Suprapubic skin (tissue), 4 donors: ENCODE measurements around the gene PSMD14. TPM values are rescaled to one million over a fixed set of nuclear protein-coding genes. Genes with fewer than 3 reads are reported as not detected.

Source experiments
- DNase-seq, 2 donors: peaks; one replicate each; pipeline ENCODE4 v3.0.0-alpha.2; 2019; ENCODE audit warnings: low spot score in 2 of 2
- H3K27ac ChIP-seq: fragments of 200-600 bp; sonication (generic); one replicate; pipeline ENCODE4 v1.5.1; 2019
- H3K27me3 ChIP-seq: fragments of 200-600 bp; sonication (generic); one replicate; pipeline ENCODE4 v1.5.1; 2019
- H3K36me3 ChIP-seq: fragments of 200-600 bp; sonication (generic); one replicate; pipeline ENCODE4 v1.5.1; 2019
- H3K4me1 ChIP-seq: fragments of 200-600 bp; sonication (generic); one replicate; pipeline ENCODE4 v1.5.1; 2019
- H3K4me3 ChIP-seq: fragments of 200-600 bp; sonication (generic); one replicate; pipeline ENCODE4 v1.5.1; 2019; ENCODE audit warnings: mild to moderate bottlenecking
- H3K9me3 ChIP-seq: fragments of 200-600 bp; sonication (generic); one replicate; pipeline ENCODE4 v1.5.1; 2019
- EP300 ChIP-seq: sonication (generic); formaldehyde crosslinking; IDR thresholded peaks from one replicate; pipeline ENCODE4 v1.6.1; 2017; ENCODE audit warnings: antibody characterized with exemption
- POLR2A ChIP-seq, 2 donors: fragments of 450-650 bp; IDR thresholded peaks; one replicate each; pipeline ENCODE4 v1.6.1; 2017; ENCODE audit warnings: antibody characterized with exemption in 2 of 2, mild to moderate bottlenecking in 2 of 2, moderate library complexity in 2 of 2
- POLR2AphosphoS5 ChIP-seq, 3 donors: sonication (generic); formaldehyde crosslinking; IDR thresholded peaks; one replicate each; pipeline ENCODE4 v1.6.1; 2017; ENCODE audit warnings: antibody characterized with exemption in 3 of 3
- WGBS: methylation state at CpG from one replicate; pipeline ENCODE4 v1.1.5; 2018; 5-methylcytosine and 5-hydroxymethylcytosine counted together
- total RNA-seq, 4 donors: library from RNA; depleted of rRNA; stranded (reverse); fragments of >200 nt; gene quantifications; one replicate each; pipeline ENCODE4 v1.1.0, GENCODE V29; 2016
- TF ChIP-seq, protein P1 (sequence below), 2 donors: fragments of 200-600 bp in 1 of 2; fragments of 450-650 bp in 1 of 2; sonication (generic) in 1 of 2; IDR thresholded peaks; one replicate each; pipeline ENCODE4 v1.5.1; 2016 to 2019; ENCODE audit warnings: antibody characterized with exemption in 2 of 2, mild to moderate bottlenecking in 1 of 2, moderate library complexity in 1 of 2

Gene PSMD14
- total RNA-seq, 4 donors from 2014 or later, result 21.1 to 51.0 (median 50.1) TPM

- Histone ChIP-seq H3K4me1 (peaks cover 60% of the 10 kb centered on the region), H3K4me3 (peak overlapping the region; percentile 22), H3K9me3 (no peaks in the 10 kb centered on the region), H3K36me3 (no peaks in the 10 kb centered on the region), H3K27me3 (peaks cover 100% of the 10 kb centered on the region), H3K27ac (no peak overlapping the region)
- WGBS, result 11% methylated on average over 15 of the region's 49 CpGs
- no peak for DNase-seq
- TF ChIP-seq POLR2AphosphoS5 (IDR thresholded peaks at IDR 0.05) (no peak), EP300 (no peak), POLR2A (IDR thresholded peaks at IDR 0.05) (no peak)
- TF ChIP-seq, protein P1, sequence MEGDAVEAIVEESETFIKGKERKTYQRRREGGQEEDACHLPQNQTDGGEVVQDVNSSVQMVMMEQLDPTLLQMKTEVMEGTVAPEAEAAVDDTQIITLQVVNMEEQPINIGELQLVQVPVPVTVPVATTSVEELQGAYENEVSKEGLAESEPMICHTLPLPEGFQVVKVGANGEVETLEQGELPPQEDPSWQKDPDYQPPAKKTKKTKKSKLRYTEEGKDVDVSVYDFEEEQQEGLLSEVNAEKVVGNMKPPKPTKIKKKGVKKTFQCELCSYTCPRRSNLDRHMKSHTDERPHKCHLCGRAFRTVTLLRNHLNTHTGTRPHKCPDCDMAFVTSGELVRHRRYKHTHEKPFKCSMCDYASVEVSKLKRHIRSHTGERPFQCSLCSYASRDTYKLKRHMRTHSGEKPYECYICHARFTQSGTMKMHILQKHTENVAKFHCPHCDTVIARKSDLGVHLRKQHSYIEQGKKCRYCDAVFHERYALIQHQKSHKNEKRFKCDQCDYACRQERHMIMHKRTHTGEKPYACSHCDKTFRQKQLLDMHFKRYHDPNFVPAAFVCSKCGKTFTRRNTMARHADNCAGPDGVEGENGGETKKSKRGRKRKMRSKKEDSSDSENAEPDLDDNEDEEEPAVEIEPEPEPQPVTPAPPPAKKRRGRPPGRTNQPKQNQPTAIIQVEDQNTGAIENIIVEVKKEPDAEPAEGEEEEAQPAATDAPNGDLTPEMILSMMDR (IDR thresholded peaks at IDR 0.05), result no peak
Measured at GRCh38 chr2:161418715-161419637, 110.8 kb downstream of the PSMD14 start.

DNA sequence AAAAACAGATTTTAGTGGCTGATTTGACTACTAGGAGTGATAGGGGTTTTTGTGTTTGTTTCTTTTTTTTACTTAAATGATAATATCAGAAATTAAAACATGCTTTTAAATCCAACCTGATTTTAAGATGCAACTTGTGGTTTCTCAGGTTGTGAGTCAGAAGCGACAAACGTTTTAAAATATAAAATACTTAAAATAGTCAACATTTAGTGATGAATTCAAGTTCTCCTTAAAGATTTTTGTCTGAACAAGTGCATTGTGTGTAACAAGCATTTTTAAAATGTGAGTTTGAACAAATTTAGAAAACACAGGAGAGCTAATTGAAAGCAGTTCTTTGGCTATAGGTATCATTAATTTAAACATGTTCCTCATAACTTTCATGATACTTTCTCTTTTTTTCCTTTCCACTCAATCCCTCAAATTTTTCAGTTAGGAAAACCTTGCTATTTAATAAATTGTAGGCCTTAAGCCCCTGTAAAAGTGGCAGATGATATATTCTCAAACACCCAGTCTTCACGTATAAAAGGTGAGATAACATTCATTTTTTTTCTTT lies 111.5 kb downstream of the PSMD14 start:
- Histone ChIP-seq H3K4me1 (peaks cover 57% of the 10 kb centered on the region), H3K4me3 (no peak overlapping the region), H3K9me3 (no peaks in the 10 kb centered on the region), H3K27ac (no peak overlapping the region), H3K27me3 (peaks cover 100% of the 10 kb centered on the region), H3K36me3 (no peaks in the 10 kb centered on the region)
- no peak for DNase-seq
- TF ChIP-seq, protein P1 (IDR thresholded peaks at IDR 0.05), result no peak
- no peak for TF ChIP-seq POLR2AphosphoS5 (IDR thresholded peaks at IDR 0.05)
- no peak for TF ChIP-seq POLR2A (IDR thresholded peaks at IDR 0.05)
- TF ChIP-seq EP300, result no peak
- WGBS, result 78% methylated on average over 3 of the region's 3 CpGs

GRCh38 chr2:161420406-161421074 lies 112.3 kb downstream of the PSMD14 start:
- TF ChIP-seq POLR2AphosphoS5 (IDR thresholded peaks at IDR 0.05), result no peak
- TF ChIP-seq, protein P1 (IDR thresholded peaks at IDR 0.05), result no peak
- no peak for TF ChIP-seq POLR2A (IDR thresholded peaks at IDR 0.05)
- TF ChIP-seq EP300, result no peak
- no peaks in the 10 kb centered on the region for H3K9me3 ChIP-seq
- no peak for DNase-seq
- H3K4me1 ChIP-seq, result peaks cover 49% of the 10 kb centered on the region
- H3K4me3 ChIP-seq, result no peak overlapping the region
- WGBS, result 72% methylated on average over 11 of the region's 11 CpGs
- H3K36me3 ChIP-seq, result no peaks in the 10 kb centered on the region
- H3K27ac ChIP-seq, result no peak overlapping the region
- peaks cover 100% of the 10 kb centered on the region for H3K27me3 ChIP-seq

- 51% methylated on average over 2 of the region's 2 CpGs for WGBS
- Histone ChIP-seq H3K36me3 (no peaks in the 10 kb centered on the region), H3K4me1 (peaks cover 39% of the 10 kb centered on the region), H3K4me3 (no peak overlapping the region), H3K27ac (no peak overlapping the region), H3K27me3 (peaks cover 100% of the 10 kb centered on the region), H3K9me3 (no peaks in the 10 kb centered on the region)
- DNase-seq, result no peak
- no peak for TF ChIP-seq EP300
- no peak for TF ChIP-seq POLR2AphosphoS5 (IDR thresholded peaks at IDR 0.05)
- TF ChIP-seq POLR2A (IDR thresholded peaks at IDR 0.05), result no peak
- TF ChIP-seq, protein P1 (IDR thresholded peaks at IDR 0.05), result no peak
Measured at GRCh38 chr2:161421686-161422085, 113.5 kb downstream of the PSMD14 start.
